Parathyroid adenoma (tissue), 2 donors: ENCODE data around the gene CYB5A.
"Not testable (repeated sequence)": the region's sequence is repeated elsewhere in the genome, so short reads cannot be mapped to it uniquely, and the experiment has no call there.

Source experiments
- H2AFZ ChIP-seq: fragments of 300-600 bp; sonication (generic); one replicate; pipeline ENCODE4 v1.7.0; 2017; ENCODE audit warnings: antibody characterized with exemption, mild to moderate bottlenecking
- H3K27ac ChIP-seq: fragments of 300-600 bp; sonication (generic); one replicate; pipeline ENCODE4 v1.7.0; 2017
- H3K27me3 ChIP-seq: fragments of 300-600 bp; sonication (generic); one replicate; pipeline ENCODE4 v1.7.0; 2017; ENCODE audit warnings: low read length; ENCODE audit not compliant: control insufficient read depth, insufficient read depth
- H3K36me3 ChIP-seq: fragments of 300-600 bp; sonication (generic); one replicate; pipeline ENCODE4 v1.7.0; 2017; ENCODE audit warnings: low read length; ENCODE audit not compliant: control insufficient read depth, insufficient read depth
- H3K4me1 ChIP-seq: fragments of 300-600 bp; sonication (generic); one replicate; pipeline ENCODE4 v1.7.0; 2017; ENCODE audit warnings: control low read depth
- H3K4me2 ChIP-seq: fragments of 300-600 bp; sonication (generic); one replicate; pipeline ENCODE4 v1.7.0; 2017; ENCODE audit warnings: low read length
- H3K4me3 ChIP-seq: fragments of 300-600 bp; sonication (generic); one replicate; pipeline ENCODE4 v1.7.0; 2017; ENCODE audit warnings: low read depth, low read length
- H3K79me2 ChIP-seq: fragments of 300-600 bp; sonication (generic); one replicate; pipeline ENCODE4 v1.7.0; 2017; ENCODE audit warnings: control low read depth
- H3K9ac ChIP-seq: fragments of 300-600 bp; sonication (generic); one replicate; pipeline ENCODE4 v1.7.0; 2017; ENCODE audit warnings: mild to moderate bottlenecking
- H3K9me3 ChIP-seq: fragments of 300-600 bp; sonication (generic); one replicate; pipeline ENCODE4 v1.7.0; 2017; ENCODE audit warnings: low read length; ENCODE audit not compliant: control insufficient read depth
- CTCF ChIP-seq: fragments of 300-600 bp; sonication (generic); IDR thresholded peaks from one replicate; pipeline ENCODE4 v1.7.0; 2017; ENCODE audit warnings: antibody characterized with exemption, mild to moderate bottlenecking
- donor health status: primary hyperparathyroidism.

The CYB5A gene

GRCh38 chr18:74286856-74287255 is 4.9 kb downstream of the CYB5A start:
- peaks cover 44% of the 10 kb centered on the region for H3K4me1 ChIP-seq
- H3K36me3 ChIP-seq, result no peaks in the 10 kb centered on the region
- H3K9me3 ChIP-seq, result no peaks in the 10 kb centered on the region
- TF ChIP-seq CTCF, result no peak
- H3K4me2 ChIP-seq, result no peak overlapping the region
- H3K27me3 ChIP-seq, result no peaks in the 10 kb centered on the region
- H3K79me2 ChIP-seq, result peaks cover 34% of the 10 kb centered on the region
- H3K27ac ChIP-seq, result no peak overlapping the region
- no peak overlapping the region for H2AFZ ChIP-seq
- H3K9ac ChIP-seq, result no peak overlapping the region
- no peak overlapping the region for H3K4me3 ChIP-seq

- Histone ChIP-seq H3K79me2 (peaks cover 39% of the 10 kb centered on the region), H3K4me3 (no peak overlapping the region), H3K9ac (no peak overlapping the region), H3K36me3 (no peaks in the 10 kb centered on the region), H3K9me3 (no peaks in the 10 kb centered on the region), H3K27me3 (no peaks in the 10 kb centered on the region), H3K4me2 (no peak overlapping the region), H3K27ac (no peak overlapping the region), H2AFZ (no peak overlapping the region), H3K4me1 (peaks cover 46% of the 10 kb centered on the region)
- TF ChIP-seq CTCF, result no peak
Observed at GRCh38 chr18:74286106-74286855, 5.5 kb downstream of the CYB5A start.

- H3K9ac ChIP-seq, H3K36me3 ChIP-seq, H3K4me3 ChIP-seq, H3K4me2 ChIP-seq, H3K27me3 ChIP-seq, H2AFZ ChIP-seq, H3K9me3 ChIP-seq: not testable (repeated sequence)
- Histone ChIP-seq H3K79me2 (peaks cover 42% of the 10 kb centered on the region), H3K4me1 (peaks cover 49% of the 10 kb centered on the region), H3K27ac (peak overlapping the region; percentile 74)
Observed at GRCh38 chr18:74285583-74285982, 6.2 kb downstream of the CYB5A start.

GRCh38 chr18:74284980-74285355 is 6.8 kb downstream of the CYB5A start:
- Histone ChIP-seq H3K9ac (no peak overlapping the region), H2AFZ (no peak overlapping the region), H3K79me2 (peaks cover 38% of the 10 kb centered on the region), H3K9me3 (no peaks in the 10 kb centered on the region), H3K4me1 (peaks cover 49% of the 10 kb centered on the region), H3K27ac (peak overlapping the region; percentile 74), H3K4me2 (peak overlapping the region; percentile 1), H3K27me3 (no peaks in the 10 kb centered on the region), H3K36me3 (no peaks in the 10 kb centered on the region), H3K4me3 (no peak overlapping the region)
- no peak for TF ChIP-seq CTCF

- no peak overlapping the region for H3K4me3 ChIP-seq
- H3K79me2 ChIP-seq, result peaks cover 37% of the 10 kb centered on the region
- H3K27me3 ChIP-seq, result no peaks in the 10 kb centered on the region
- H2AFZ ChIP-seq, result no peak overlapping the region
- H3K36me3 ChIP-seq, result no peaks in the 10 kb centered on the region
- H3K9me3 ChIP-seq, result no peaks in the 10 kb centered on the region
- TF ChIP-seq CTCF, result no peak
- peaks cover 49% of the 10 kb centered on the region for H3K4me1 ChIP-seq
- no peak overlapping the region for H3K9ac ChIP-seq
- peak overlapping the region; percentile 74 for H3K27ac ChIP-seq
- H3K4me2 ChIP-seq, result peak overlapping the region; percentile 1
Observed at GRCh38 chr18:74284191-74284979, 7.4 kb downstream of the CYB5A start.
